Endothelial cell of umbilical vein (primary cell): ENCODE measurements around the gene TMEM140. TPM values are rescaled to one million over a fixed set of nuclear protein-coding genes. Genes with fewer than 3 reads are reported as not detected.
"Not testable (repeated sequence)": the region's sequence is repeated elsewhere in the genome, so short reads cannot be mapped to it uniquely, and the experiment has no call there.

Source experiments
- BruUV-seq: library from RNA; stranded (reverse); fragments of 400-500 nt; replicated peaks from 2 replicates; lab custom pipeline; 2021; lab: Mats Ljungman, UMichigan
- CTCF ChIA-PET: fragments of 300-600, 350-600 bp; sonication (Branson Sonifier 250); formaldehyde crosslinking; loops from one replicate; lab custom pipeline; 2021; ENCODE audit warnings: antibody characterized with exemption, inconsistent platforms; lab: Charles Lee
- POLR2A ChIA-PET: fragments of 300-600, 350-600 bp; sonication (Branson Sonifier 250); formaldehyde crosslinking; loops from one replicate; lab custom pipeline; 2021; ENCODE audit warnings: antibody characterized with exemption, inconsistent platforms; lab: Charles Lee
- DNase-seq: peaks from one replicate; pipeline ENCODE4 v3.0.0-alpha.2; 2011; ENCODE audit warnings: low read depth, low spot score
- FAIRE-seq: peaks from 2 replicates; lab custom pipeline; 2011; peaks lifted over from hg19 to GRCh38; lab: Jason Lieb, UNC
- H2AFZ ChIP-seq: 2 replicates; pipeline ENCODE4 v1.6.0; 2012; ENCODE audit warnings: low read depth, low read length, control low read depth, inconsistent platforms
- H3K27ac ChIP-seq: 2 replicates; pipeline ENCODE4 v1.5.1; 2011; ENCODE audit warnings: low read depth, mild to moderate bottlenecking, control low read depth, low read length, moderate library complexity; ENCODE audit not compliant: insufficient read depth
- H3K27me3 ChIP-seq, 2 experiments: 2 replicates each; pipeline versions ENCODE4 v1.6.0 to v1.6.1; 2011; ENCODE audit warnings: low read length in 2 of 2, mixed read lengths in 1 of 2; ENCODE audit not compliant: control insufficient read depth in 2 of 2, insufficient read depth in 2 of 2
- H3K36me3 ChIP-seq, 2 experiments: 2 replicates in 1 of 2; 3 replicates in 1 of 2; pipeline ENCODE4 v1.5.1; 2011; ENCODE audit warnings: low read length in 2 of 2, mild to moderate bottlenecking in 1 of 2, moderate library complexity in 1 of 2; ENCODE audit not compliant: control insufficient read depth in 2 of 2, insufficient read depth in 2 of 2; ENCODE audit errors: extremely low read depth in 1 of 2
- H3K4me1 ChIP-seq: 3 replicates; pipeline ENCODE4 v1.5.1; 2011; ENCODE audit warnings: mild to moderate bottlenecking, low read length; ENCODE audit not compliant: control insufficient read depth, insufficient read depth; ENCODE audit errors: extremely low read depth
- H3K4me2 ChIP-seq: 2 replicates; pipeline ENCODE4 v1.6.1; 2011; ENCODE audit warnings: low read length, control low read depth, mixed read lengths; ENCODE audit not compliant: insufficient read depth
- H3K4me3 ChIP-seq, 3 experiments: fragments of 200-600 bp in 1 of 3; sonication (generic), shearing (Covaris generic) in 1 of 3; replicated peaks in 1 of 3; 2 replicates each; pipeline ENCODE4 v1.5.1; 2011 to 2016; ENCODE audit warnings: control low read depth in 3 of 3, low read length in 3 of 3, mild to moderate bottlenecking in 2 of 3, inconsistent platforms in 1 of 3, low read depth in 1 of 3, moderate library complexity in 1 of 3; ENCODE audit not compliant: insufficient read depth in 1 of 3
- H3K79me2 ChIP-seq: 2 replicates; pipeline ENCODE4 v1.6.0; 2012; ENCODE audit warnings: low read length, inconsistent platforms; ENCODE audit not compliant: control insufficient read depth, insufficient read depth
- H3K9ac ChIP-seq: replicated peaks from 2 replicates; pipeline ENCODE3; 2011; ENCODE audit warnings: low read length, control low read depth; ENCODE audit not compliant: insufficient read depth; ENCODE audit errors: extremely low read depth
- H3K9me1 ChIP-seq: replicated peaks from 3 replicates; pipeline ENCODE4 v1.6.0; 2011; ENCODE audit warnings: mild to moderate bottlenecking, low read length; ENCODE audit not compliant: control insufficient read depth, insufficient read depth; ENCODE audit errors: extremely low read depth
- H3K9me3 ChIP-seq: replicated peaks from 2 replicates; pipeline ENCODE4 v1.5.1; 2012; ENCODE audit warnings: low read length, inconsistent platforms; ENCODE audit not compliant: control insufficient read depth, insufficient read depth
- H4K20me1 ChIP-seq: replicated peaks from 2 replicates; pipeline ENCODE3; 2011; ENCODE audit warnings: mild to moderate bottlenecking, low read length; ENCODE audit not compliant: control insufficient read depth, insufficient read depth; ENCODE audit errors: extremely low read depth
- CTCF ChIP-seq, 2 donors: IDR thresholded peaks; 1 replicate in 1 of 2; 2 replicates in 1 of 2; pipeline ENCODE4 v1.5.1; 2011; ENCODE audit warnings: low read length in 2 of 2, mild to moderate bottlenecking in 2 of 2, moderate library complexity in 2 of 2, control low read depth in 1 of 2, inconsistent platforms in 1 of 2, low read depth in 1 of 2; ENCODE audit not compliant: insufficient read depth in 1 of 2; ENCODE audit errors: extremely low read depth in 1 of 2
- EZH2 ChIP-seq: IDR thresholded peaks from 2 replicates; pipeline ENCODE4 v1.6.1; 2012; ENCODE audit warnings: borderline replicate concordance, low read depth, mild to moderate bottlenecking, moderate library complexity, low read length, inconsistent platforms; ENCODE audit not compliant: severe bottlenecking
- FOS ChIP-seq: IDR thresholded peaks from 2 replicates; pipeline ENCODE4 v1.6.1; 2011; ENCODE audit warnings: mild to moderate bottlenecking, low read length, moderate library complexity, borderline replicate concordance; ENCODE audit not compliant: insufficient read depth
- GATA2 ChIP-seq: IDR thresholded peaks from 2 replicates; pipeline ENCODE4 v1.7.0; 2011; ENCODE audit warnings: low read depth, mild to moderate bottlenecking, moderate library complexity, mixed read lengths, low read length; ENCODE audit not compliant: insufficient read length, insufficient read depth
- JUN ChIP-seq: IDR thresholded peaks from 2 replicates; pipeline ENCODE4 v1.6.1; 2011; ENCODE audit warnings: borderline replicate concordance, low read depth; ENCODE audit not compliant: insufficient read length, insufficient read depth
- MAX ChIP-seq: IDR thresholded peaks from 2 replicates; pipeline ENCODE4 v1.6.1; 2011; ENCODE audit not compliant: insufficient read depth, insufficient read length
- MYC ChIP-seq: IDR thresholded peaks from one replicate; pipeline ENCODE4 v1.6.1; 2011; ENCODE audit warnings: mild to moderate bottlenecking, low read depth, low read length
- POLR2A ChIP-seq: IDR thresholded peaks from 2 replicates; pipeline ENCODE4 v1.6.1; 2012; ENCODE audit warnings: low read depth, mild to moderate bottlenecking, control low read depth, low read length
- POLR2AphosphoS5 ChIP-seq: IDR thresholded peaks from 2 replicates; pipeline ENCODE4 v1.6.1; 2012; ENCODE audit warnings: low read depth, mild to moderate bottlenecking, control low read depth, low read length, moderate library complexity; ENCODE audit not compliant: insufficient read depth
- dilution Hi-C: fragments of 300-500 bp; cut with MboI; formaldehyde crosslinking; loops from one replicate; pipeline ENCODE4 v1.15.0; 2019; ENCODE audit warnings: low sequenced_read_pairs; ENCODE audit not compliant: extremely low pct_ligation_motif_present
- intact Hi-C: fragments of 100-400 bp; cut with micrococcal nuclease; formaldehyde crosslinking; loops from one replicate; pipeline ENCODE4 v1.10.0; 2022
- polyA plus RNA-seq, 4 experiments: library from polyadenylated mRNA; depleted of rRNA in 3 of 4; stranded (reverse) in 3 of 4; unstranded in 1 of 4; fragments of >200 nt; gene quantifications; 2 replicates each; pipeline versions ENCODE4 v1.2.1 to v1.2.3, GENCODE V29; 2011 to 2012; ENCODE audit warnings: missing spikeins in 1 of 4
- total RNA-seq: library from RNA; stranded (reverse); gene quantifications from 2 replicates; pipeline ENCODE4 v1.2.3, GENCODE V29; 2021

Gene TMEM140
- total and polyA plus RNA-seq, 2 donors (not counting 3 experiments of a cell fraction or from before 2014, with no cell fraction given) = 17.9 to 26.5 TPM

DNA sequence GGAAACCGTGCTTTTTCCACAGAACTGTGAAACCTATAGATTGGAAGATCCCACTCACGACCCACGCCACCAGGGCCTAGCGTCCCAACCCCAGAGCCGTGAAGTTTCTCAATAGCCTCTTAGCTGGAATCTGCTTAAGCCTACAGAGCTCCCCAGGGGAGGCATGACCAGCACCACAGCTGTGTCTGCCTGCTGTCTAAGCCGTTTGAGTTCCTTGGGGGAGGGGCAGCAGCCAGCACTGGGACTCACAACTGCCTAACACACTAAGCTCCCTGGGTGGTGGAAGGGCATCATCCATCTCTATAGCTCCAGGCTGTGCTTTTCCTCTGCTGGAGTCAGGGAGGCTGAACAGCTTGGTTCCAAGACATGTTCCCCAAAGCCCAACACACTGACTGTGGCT is 26.0 kb upstream of the TMEM140 start:
- no peaks in the 10 kb centered on the region for H4K20me1 ChIP-seq
- H3K79me2 ChIP-seq = no peaks in the 10 kb centered on the region
- TF ChIP-seq JUN (no peak), CTCF (IDR thresholded peaks at IDR 0.05; ENCODE audit: extremely low read depth in 1 of 2, insufficient read depth in 1 of 2, low read depth in 1 of 2, low read length in 2 of 2) (no peak), MYC (no peak), MAX (no peak), GATA2 (no peak), EZH2 (no peak), POLR2AphosphoS5 (no peak), POLR2A (no peak), FOS (no peak)
- BruUV-seq = no TSS peak
- H3K36me3 ChIP-seq = no peaks in the 10 kb centered on the region
- POLR2A ChIA-PET = no interaction called here
- H3K4me1 ChIP-seq = no peaks in the 10 kb centered on the region
- dilution Hi-C loops (no loop called here), intact Hi-C loops (no loop called here)
- no peaks in the 10 kb centered on the region for H3K9me3 ChIP-seq
- H3K9me1 ChIP-seq = no peaks in the 10 kb centered on the region
- no peak for FAIRE-seq
- peaks cover 0 to 1% of the 10 kb centered on the region in 2 experiments for H3K27me3 ChIP-seq
- no peak overlapping the region for H3K9ac ChIP-seq
- DNase-seq = no peak
- H3K27ac ChIP-seq = no peak overlapping the region
- CTCF ChIA-PET = no interaction called here
- H2AFZ ChIP-seq = no peak overlapping the region
- H3K4me3 ChIP-seq = no peak overlapping the region
- H3K4me2 ChIP-seq = no peak overlapping the region

GRCh38 chr7:135124631-135125030 is 23.2 kb upstream of the TMEM140 start:
- dilution Hi-C loops = not testable (repeated sequence)

More at GRCh38 chr7:135124631-135125030, 23.2 kb upstream of the TMEM140 start:
- DNase-seq, H3K79me2 ChIP-seq, H3K4me1 ChIP-seq, H3K27ac ChIP-seq, H2AFZ ChIP-seq, H3K9me1 ChIP-seq, intact Hi-C loops, POLR2A ChIA-PET, H4K20me1 ChIP-seq, H3K36me3 ChIP-seq, H3K9ac ChIP-seq, FAIRE-seq, H3K4me2 ChIP-seq, H3K4me3 ChIP-seq, BruUV-seq, H3K9me3 ChIP-seq, H3K27me3 ChIP-seq: not testable (repeated sequence)
- CTCF ChIA-PET = interaction anchor here (1.4 kb wide), 1 partner anchor 37 kb away, joined by 3 read pairs; no protein-coding TSS in a partner anchor
